Measurements from ENCODE around the gene CBFA2T2.
A peak's percentile ranks its signal among the peaks of the same experiment; 100 is the strongest.

CBFA2T2 gene

DNA sequence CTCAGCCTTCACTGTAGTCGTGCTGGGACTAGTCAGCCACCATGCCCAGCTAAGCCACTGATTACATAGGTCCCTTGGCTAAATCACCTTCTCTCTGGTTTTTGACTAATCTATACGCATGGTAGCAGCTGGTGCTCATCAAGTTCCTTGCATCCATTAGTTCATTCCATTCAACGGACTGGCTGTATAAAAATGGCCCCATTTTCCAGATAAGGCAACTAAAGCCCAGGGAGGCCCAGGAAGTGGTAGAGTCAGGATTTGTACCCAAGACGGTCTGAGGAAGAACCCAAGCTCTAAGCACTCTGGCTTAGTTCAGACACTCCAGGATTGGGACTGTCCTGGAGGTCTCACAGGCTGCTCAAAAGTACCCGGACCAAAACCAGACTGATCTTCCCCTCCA lies 191.4 kb downstream of the CBFA2T2 start:
- H3K79me2 ChIP-seq: no peaks in the 10 kb centered on the region
- no peak overlapping the region for H3K27ac ChIP-seq
- H3K4me3 ChIP-seq (ENCODE audit: low read depth, low read length): no peak overlapping the region
- H2AFZ ChIP-seq: no peak overlapping the region
- H3K4me1 ChIP-seq: peaks cover 2% of the 10 kb centered on the region
- H3K4me2 ChIP-seq (ENCODE audit: low read length): no peak overlapping the region
- no peaks in the 10 kb centered on the region for H3K36me3 ChIP-seq (ENCODE audit: control insufficient read depth, insufficient read depth, low read length)
- H3K27me3 ChIP-seq (ENCODE audit: control insufficient read depth, insufficient read depth, low read length): no peaks in the 10 kb centered on the region
- TF ChIP-seq, protein P1, sequence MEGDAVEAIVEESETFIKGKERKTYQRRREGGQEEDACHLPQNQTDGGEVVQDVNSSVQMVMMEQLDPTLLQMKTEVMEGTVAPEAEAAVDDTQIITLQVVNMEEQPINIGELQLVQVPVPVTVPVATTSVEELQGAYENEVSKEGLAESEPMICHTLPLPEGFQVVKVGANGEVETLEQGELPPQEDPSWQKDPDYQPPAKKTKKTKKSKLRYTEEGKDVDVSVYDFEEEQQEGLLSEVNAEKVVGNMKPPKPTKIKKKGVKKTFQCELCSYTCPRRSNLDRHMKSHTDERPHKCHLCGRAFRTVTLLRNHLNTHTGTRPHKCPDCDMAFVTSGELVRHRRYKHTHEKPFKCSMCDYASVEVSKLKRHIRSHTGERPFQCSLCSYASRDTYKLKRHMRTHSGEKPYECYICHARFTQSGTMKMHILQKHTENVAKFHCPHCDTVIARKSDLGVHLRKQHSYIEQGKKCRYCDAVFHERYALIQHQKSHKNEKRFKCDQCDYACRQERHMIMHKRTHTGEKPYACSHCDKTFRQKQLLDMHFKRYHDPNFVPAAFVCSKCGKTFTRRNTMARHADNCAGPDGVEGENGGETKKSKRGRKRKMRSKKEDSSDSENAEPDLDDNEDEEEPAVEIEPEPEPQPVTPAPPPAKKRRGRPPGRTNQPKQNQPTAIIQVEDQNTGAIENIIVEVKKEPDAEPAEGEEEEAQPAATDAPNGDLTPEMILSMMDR (IDR thresholded peaks at IDR 0.05): no peak
- no peak overlapping the region for H3K9ac ChIP-seq
- no peaks in the 10 kb centered on the region for H3K9me3 ChIP-seq (ENCODE audit: control insufficient read depth, low read length)

DNA sequence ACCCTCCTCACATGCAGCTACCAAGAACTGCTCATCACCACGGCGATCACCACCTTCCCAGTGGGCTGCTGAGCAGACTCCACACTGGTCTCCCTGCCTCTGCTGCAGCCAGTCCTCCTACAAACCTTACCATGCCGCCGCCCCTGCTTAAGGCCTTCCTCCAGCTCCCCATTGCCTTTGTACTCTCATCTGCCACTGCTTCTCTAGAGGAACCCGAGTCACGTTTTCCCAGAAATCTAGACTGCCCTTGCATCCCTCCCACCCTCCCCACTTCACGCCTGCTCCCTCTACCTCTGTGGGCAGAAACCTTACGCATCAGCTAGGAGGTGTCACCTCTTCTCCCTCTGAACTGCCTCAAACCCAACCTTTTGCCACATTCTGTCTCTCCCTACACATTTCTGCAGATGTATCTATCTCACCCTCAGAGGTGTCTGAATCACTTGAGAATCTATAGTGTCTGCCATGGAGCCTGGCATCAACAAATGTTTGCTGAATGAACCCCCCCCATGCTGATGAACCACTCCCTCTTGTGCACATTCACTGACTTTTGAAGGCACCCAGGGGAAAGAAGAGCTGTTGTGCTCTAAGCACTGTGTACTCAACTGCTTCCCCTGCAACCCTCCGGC lies 191.9 kb downstream of the CBFA2T2 start:
- no peaks in the 10 kb centered on the region for H3K79me2 ChIP-seq
- no peak overlapping the region for H3K27ac ChIP-seq
- H2AFZ ChIP-seq: no peak overlapping the region
- H3K36me3 ChIP-seq (ENCODE audit: control insufficient read depth, insufficient read depth, low read length): no peaks in the 10 kb centered on the region
- no peak overlapping the region for H3K4me3 ChIP-seq (ENCODE audit: low read depth, low read length)
- H3K4me1 ChIP-seq: peaks cover 5% of the 10 kb centered on the region
- TF ChIP-seq, protein P1 (IDR thresholded peaks at IDR 0.05): no peak
- no peaks in the 10 kb centered on the region for H3K9me3 ChIP-seq (ENCODE audit: control insufficient read depth, low read length)
- no peak overlapping the region for H3K9ac ChIP-seq
- H3K27me3 ChIP-seq (ENCODE audit: control insufficient read depth, insufficient read depth, low read length): no peaks in the 10 kb centered on the region
- no peak overlapping the region for H3K4me2 ChIP-seq (ENCODE audit: low read length)

- peaks cover 8% of the 10 kb centered on the region for H3K4me1 ChIP-seq
- no peaks in the 10 kb centered on the region for H3K9me3 ChIP-seq (ENCODE audit: control insufficient read depth, low read length)
- no peak overlapping the region for H2AFZ ChIP-seq
- no peaks in the 10 kb centered on the region for H3K36me3 ChIP-seq (ENCODE audit: control insufficient read depth, insufficient read depth, low read length)
- no peak overlapping the region for H3K4me3 ChIP-seq (ENCODE audit: low read depth, low read length)
- H3K27ac ChIP-seq: no peak overlapping the region
- no peak overlapping the region for H3K4me2 ChIP-seq (ENCODE audit: low read length)
- H3K9ac ChIP-seq: no peak overlapping the region
- TF ChIP-seq, protein P1 (IDR thresholded peaks at IDR 0.05): no peak
- no peaks in the 10 kb centered on the region for H3K79me2 ChIP-seq
- H3K27me3 ChIP-seq (ENCODE audit: control insufficient read depth, insufficient read depth, low read length): no peaks in the 10 kb centered on the region
Measured at GRCh38 chr20:33684533-33685327, 194.8 kb downstream of the CBFA2T2 start.

GRCh38 chr20:33685328-33686099 lies 195.6 kb downstream of the CBFA2T2 start:
- Histone ChIP-seq H3K4me2 (ENCODE audit: low read length) (peak overlapping the region; percentile 10), H3K4me1 (peaks cover 8% of the 10 kb centered on the region), H3K27ac (no peak overlapping the region), H3K9ac (no peak overlapping the region), H3K4me3 (ENCODE audit: low read depth, low read length) (no peak overlapping the region), H3K27me3 (ENCODE audit: control insufficient read depth, insufficient read depth, low read length) (no peaks in the 10 kb centered on the region), H3K9me3 (ENCODE audit: control insufficient read depth, low read length) (no peaks in the 10 kb centered on the region), H2AFZ (peak overlapping the region; percentile 53), H3K36me3 (ENCODE audit: control insufficient read depth, insufficient read depth, low read length) (no peaks in the 10 kb centered on the region), H3K79me2 (no peaks in the 10 kb centered on the region)
- TF ChIP-seq, protein P1 (IDR thresholded peaks at IDR 0.05): no peak

Data from parathyroid adenoma (tissue), 2 donors.